Vagina (tissue), 2 donors: ENCODE results near the gene PDAP1.

Experiments used
- CTCF ChIP-seq, 3 experiments: fragments of 450-650 bp in 2 of 3; fragments of 200-600 bp in 1 of 3; sonication (generic) in 1 of 3; IDR thresholded peaks; one replicate each; pipeline ENCODE4 v1.5.1; 2017 to 2019; ENCODE audit warnings: antibody characterized with exemption in 3 of 3, mild to moderate bottlenecking in 2 of 3, moderate library complexity in 2 of 3
- POLR2A ChIP-seq, 2 donors: fragments of 450-650 bp; IDR thresholded peaks; one replicate each; pipeline ENCODE4 v1.6.1; 2017; ENCODE audit warnings: antibody characterized with exemption in 2 of 2, mild to moderate bottlenecking in 2 of 2, moderate library complexity in 2 of 2
- POLR2AphosphoS5 ChIP-seq, 2 donors: sonication (generic); formaldehyde crosslinking; IDR thresholded peaks; one replicate each; pipeline ENCODE4 v1.9.0; 2017; ENCODE audit warnings: antibody characterized with exemption in 2 of 2, mild to moderate bottlenecking in 2 of 2, low read depth in 1 of 2; ENCODE audit not compliant: insufficient read depth in 1 of 2

GRCh38 chr7:99429756-99430155, 21.4 kb upstream of the PDAP1 start:
- no peak for TF ChIP-seq POLR2A (IDR thresholded peaks at IDR 0.05)
- no peak for TF ChIP-seq CTCF (IDR thresholded peaks at IDR 0.05)
- no peak for TF ChIP-seq POLR2AphosphoS5 (IDR thresholded peaks at IDR 0.05; ENCODE audit: insufficient read depth in 1 of 2, low read depth in 1 of 2)
